IMR-90 (cell line): ENCODE results near the gene ARHGAP35. TPM values are rescaled to one million over a fixed set of nuclear protein-coding genes. Genes with fewer than 3 reads are reported as not detected.

Experiments used
- ATAC-seq: fragments of 200-7000 bp; cut with Tn5 transposase; 2 replicates; pipeline ENCODE4 v1.9.1; 2020; ENCODE audit warnings: low read depth, mild to moderate bottlenecking, moderate library complexity
- BruUV-seq: library from RNA; stranded (reverse); fragments of 400-500 nt; replicated peaks from 2 replicates; lab custom pipeline; 2021; lab: Mats Ljungman, UMichigan
- CTCF ChIA-PET: fragments of 300-600 bp; formaldehyde crosslinking; extraction: SDS; loops from one replicate; lab custom pipeline; 2021; ENCODE audit warnings: antibody characterized with exemption; lab: Yijun Ruan, JAX
- POLR2A ChIA-PET: fragments of 300-600 bp; sonication (Branson Sonifier 250); formaldehyde crosslinking; loops from one replicate; lab custom pipeline; 2022; ENCODE audit warnings: antibody characterized with exemption; ENCODE audit not compliant: unreplicated experiment; lab: Charles Lee
- DNase-seq: peaks from one replicate; pipeline ENCODE4 v3.0.0; 2013
- H2AFZ ChIP-seq: replicated peaks from 2 replicates; pipeline ENCODE3; 2013; ENCODE audit warnings: low read length, mild to moderate bottlenecking; ENCODE audit not compliant: poor library complexity
- H2AK5ac ChIP-seq: 2 replicates; pipeline ENCODE4 v1.6.1; 2013; ENCODE audit warnings: low read depth, low read length, inconsistent platforms
- H2AK9ac ChIP-seq: replicated peaks from 2 replicates; pipeline ENCODE3; 2013; ENCODE audit warnings: mild to moderate bottlenecking, low read depth, low read length, moderate library complexity; ENCODE audit not compliant: poor library complexity
- H2BK120ac ChIP-seq: 2 replicates; pipeline ENCODE4 v1.6.1; 2013; ENCODE audit warnings: low read depth, low read length, inconsistent platforms
- H2BK15ac ChIP-seq: 3 replicates; pipeline ENCODE4 v1.6.1; 2013; ENCODE audit warnings: low read depth, low read length, inconsistent platforms
- H2BK20ac ChIP-seq: 2 replicates; pipeline ENCODE4 v1.6.1; 2013; ENCODE audit warnings: low read depth, mild to moderate bottlenecking, inconsistent platforms, low read length, moderate library complexity
- H2BK5ac ChIP-seq: 2 replicates; pipeline ENCODE4 v1.6.1; 2013; ENCODE audit warnings: mild to moderate bottlenecking, low read depth, low read length, inconsistent platforms; ENCODE audit not compliant: poor library complexity, severe bottlenecking
- H3K14ac ChIP-seq: replicated peaks from 2 replicates; pipeline ENCODE4 v1.6.1; 2013; ENCODE audit warnings: low read depth, low read length, inconsistent platforms
- H3K18ac ChIP-seq: 2 replicates; pipeline ENCODE4 v1.6.1; 2013; ENCODE audit warnings: low read depth, low read length, control low read depth
- H3K23ac ChIP-seq: 2 replicates; pipeline ENCODE4 v1.6.1; 2013; ENCODE audit warnings: low read depth, low read length, inconsistent platforms
- H3K27ac ChIP-seq: 2 replicates; pipeline ENCODE4 v1.5.1; 2013; ENCODE audit warnings: mild to moderate bottlenecking, control low read depth, low read length; ENCODE audit not compliant: insufficient read depth
- H3K27me3 ChIP-seq: 2 replicates; pipeline ENCODE4 v1.6.1; 2013; ENCODE audit warnings: low read length; ENCODE audit not compliant: control insufficient read depth, insufficient read depth
- H3K36me3 ChIP-seq: 2 replicates; pipeline ENCODE4 v1.6.1; 2013; ENCODE audit warnings: low read length, mixed read lengths; ENCODE audit not compliant: control insufficient read depth, insufficient read depth
- H3K4ac ChIP-seq: 2 replicates; pipeline ENCODE4 v1.6.1; 2013; ENCODE audit warnings: low read depth, low read length, inconsistent platforms
- H3K4me1 ChIP-seq: 2 replicates; pipeline ENCODE4 v1.6.1; 2013; ENCODE audit warnings: low read length, mixed read lengths; ENCODE audit not compliant: control insufficient read depth, insufficient read depth
- H3K4me2 ChIP-seq: 2 replicates; pipeline ENCODE4 v1.6.1; 2013; ENCODE audit warnings: low read depth, mild to moderate bottlenecking, control low read depth, low read length, moderate library complexity
- H3K4me3 ChIP-seq: 2 replicates; pipeline ENCODE4 v1.5.1; 2013; ENCODE audit warnings: low read depth, mild to moderate bottlenecking, control low read depth, low read length, moderate library complexity; ENCODE audit not compliant: insufficient read depth
- H3K56ac ChIP-seq: 2 replicates; pipeline ENCODE4 v1.6.1; 2013; ENCODE audit warnings: low read length, inconsistent platforms; ENCODE audit not compliant: insufficient read depth; ENCODE audit errors: extremely low read depth
- H3K79me1 ChIP-seq, 2 experiments: 2 replicates each; pipeline ENCODE4 v1.6.1; 2013; ENCODE audit warnings: low read length in 2 of 2, inconsistent platforms in 1 of 2, low read depth in 1 of 2
- H3K9ac ChIP-seq: 2 replicates; pipeline ENCODE4 v1.6.1; 2013; ENCODE audit warnings: low read depth, low read length, control low read depth
- H3K9me1 ChIP-seq: 2 replicates; pipeline ENCODE4 v1.6.1; 2013; ENCODE audit warnings: low read length, inconsistent platforms; ENCODE audit not compliant: insufficient read depth
- H3K9me3 ChIP-seq: 2 replicates; pipeline ENCODE4 v1.6.1; 2013; ENCODE audit warnings: low read length; ENCODE audit not compliant: control insufficient read depth, insufficient read depth
- H4K20me1 ChIP-seq: 2 replicates; pipeline ENCODE4 v1.6.1; 2013; ENCODE audit warnings: low read length, inconsistent platforms; ENCODE audit not compliant: insufficient read depth
- H4K5ac ChIP-seq: 2 replicates; pipeline ENCODE4 v1.6.1; 2013; ENCODE audit warnings: mild to moderate bottlenecking, low read depth, low read length, control low read depth
- H4K8ac ChIP-seq, 2 experiments: 2 replicates each; pipeline ENCODE4 v1.6.1; 2013; ENCODE audit warnings: low read depth in 2 of 2, low read length in 2 of 2, control low read depth in 1 of 2, inconsistent platforms in 1 of 2
- H4K91ac ChIP-seq: 2 replicates; pipeline ENCODE4 v1.6.1; 2013; ENCODE audit warnings: low read depth, low read length, inconsistent platforms; ENCODE audit not compliant: insufficient read depth
- USF2 ChIP-seq: fragments of 150-350 bp; IDR thresholded peaks from 2 replicates; pipeline ENCODE4 v1.6.1; 2017; ENCODE audit warnings: mild to moderate bottlenecking, antibody characterized with exemption, low read length, low read depth
- WGBS, 2 experiments: methylation state at CpG; one replicate each; pipeline versions ENCODE4 v1.1.5 to v1.1.7; 2013; ENCODE audit warnings: missing lambda C conversion rate in 2 of 2; ENCODE audit not compliant: insufficient read length in 1 of 2; ENCODE audit errors: extremely low coverage in 2 of 2; 5-methylcytosine and 5-hydroxymethylcytosine counted together
- dilution Hi-C: fragments of 300-500 bp; cut with HindIII; formaldehyde crosslinking; loops from one replicate; pipeline ENCODE4 v1.14.3; 2018; ENCODE audit warnings: low sequenced_read_pairs; ENCODE audit not compliant: unreplicated experiment
- in situ Hi-C: fragments of 300-500 bp; cut with MboI; formaldehyde crosslinking; loops from 3 replicates; pipeline ENCODE4 v1.14.3; 2019; ENCODE audit warnings: low sequenced_read_pairs, inconsistent platforms, mixed read lengths
- intact Hi-C: fragments of 100-400 bp; cut with micrococcal nuclease; formaldehyde crosslinking; loops from 2 replicates; pipeline ENCODE4 v1.10.0; 2022
- polyA plus RNA-seq, 3 experiments: library from polyadenylated mRNA; depleted of rRNA; stranded (reverse); fragments of >200 nt; gene quantifications; 2 replicates each; pipeline ENCODE4 v1.2.3, GENCODE V29; 2012; ENCODE audit warnings: low replicate concordance in 1 of 3
- total RNA-seq: library from RNA; depleted of rRNA; stranded (reverse); fragments of >200 nt; gene quantifications from 2 replicates; pipeline ENCODE4 v1.2.3, GENCODE V29; 2012

The ARHGAP35 gene
- total and polyA plus RNA-seq, 2 of the 4 experiments (the other 2 are of a cell fraction), result 16.4 to 29.0 TPM

- ATAC-seq, result no peak
- in situ Hi-C loops (no loop called here), intact Hi-C loops (no loop called here), dilution Hi-C loops (no loop called here)
- H3K36me3 ChIP-seq, result no peaks in the 10 kb centered on the region
- H3K79me1 ChIP-seq, result peaks cover 4 to 67% of the 10 kb centered on the region in 2 experiments
- no peak overlapping the region for H2AK9ac ChIP-seq
- no peak overlapping the region for H4K5ac ChIP-seq
- BruUV-seq, result no TSS peak
- H3K56ac ChIP-seq, result no peak overlapping the region
- POLR2A ChIA-PET, result interaction anchor here (0.6 kb wide), 2 partner anchors 12 to 71 kb away, joined by 4 to 8 read pairs; partner anchors contain the start of gene ARHGAP35
- peaks cover 34% of the 10 kb centered on the region for H4K20me1 ChIP-seq
- H4K8ac ChIP-seq, result no peak overlapping the region
- no peak overlapping the region for H2BK15ac ChIP-seq
- H2BK5ac ChIP-seq, result no peak overlapping the region
- no peak overlapping the region for H2AK5ac ChIP-seq
- 100% methylated on average over 1 of the region's 4 CpGs; no CpG with 5 or more reads in 1 of the 2 experiments for WGBS, 2 experiments
- H3K9ac ChIP-seq, result no peak overlapping the region
- no peak overlapping the region for H2AFZ ChIP-seq
- no peak for DNase-seq
- H4K91ac ChIP-seq, result no peak overlapping the region
- no peaks in the 10 kb centered on the region for H3K27me3 ChIP-seq
- H3K4me1 ChIP-seq, result peaks cover under 1% of the 10 kb centered on the region; the same call in 1 of the 2 replicates
- H3K27ac ChIP-seq, result no peak overlapping the region
- H3K18ac ChIP-seq, result no peak overlapping the region
- TF ChIP-seq USF2, result no peak
- CTCF ChIA-PET, result no interaction called here
- peaks cover 7% of the 10 kb centered on the region for H3K9me1 ChIP-seq
- no peak overlapping the region for H2BK20ac ChIP-seq
- no peak overlapping the region for H3K14ac ChIP-seq
- H3K9me3 ChIP-seq, result no peaks in the 10 kb centered on the region
- H3K4me2 ChIP-seq, result no peak overlapping the region
- H3K4ac ChIP-seq, result no peak overlapping the region
- no peak overlapping the region for H2BK120ac ChIP-seq
- H3K4me3 ChIP-seq, result no peak overlapping the region
- H3K23ac ChIP-seq, result no peak overlapping the region
These were observed 12.2 kb downstream of the ARHGAP35 start for GRCh38 chr19:46872967-46873366.
